ENCODE measurements around the gene PCDHA2. TPM values are rescaled to one million over a fixed set of nuclear protein-coding genes. Genes with fewer than 3 reads are reported as not detected.

PCDHA2 gene
- total RNA-seq, 2 experiments from 2014 or later: not detected

Other genes with a start within 250 kb of the PCDHA2 start
- gene EIF4EBP3, start 247.2 kb upstream of the PCDHA2 start, total RNA-seq: 10 to 100 TPM; 15.7 to 16.6 TPM
- 10 to 100 TPM; 46.0 to 46.7 TPM for gene SRA1, start 237.4 kb upstream of the PCDHA2 start, total RNA-seq
- 10 to 100 TPM; 16.3 to 16.8 TPM for gene APBB3, start 230.3 kb upstream of the PCDHA2 start, total RNA-seq
- gene SLC35A4, start 230.0 kb upstream of the PCDHA2 start, total RNA-seq: 10 to 100 TPM; 68.7 to 69.7 TPM
- under 1 TPM; 0.39 to 0.62 TPM for gene CD14, start 161.7 kb upstream of the PCDHA2 start, total RNA-seq
- gene TMCO6, start 155.4 kb upstream of the PCDHA2 start, total RNA-seq: 10 to 100 TPM; 33.7 to 33.8 TPM
- 10 to 100 TPM; 63.8 to 69.4 TPM for gene NDUFA2, start 147.2 kb upstream of the PCDHA2 start, total RNA-seq
- 100 to 1,000 TPM; 103 to 104 TPM for gene IK, start 147.0 kb upstream of the PCDHA2 start, total RNA-seq
- 10 to 100 TPM; 30.4 to 32.1 TPM for gene WDR55, start 129.9 kb upstream of the PCDHA2 start, total RNA-seq
- gene DND1, start 121.3 kb upstream of the PCDHA2 start, total RNA-seq: 1 to 10 TPM; 2.3 to 2.5 TPM
- gene HARS1, start 103.5 kb upstream of the PCDHA2 start, total RNA-seq: 10 to 100 TPM; 91.1 to 91.7 TPM
- 10 to 100 TPM; 26.9 to 28.9 TPM for gene HARS2, start 103.4 kb upstream of the PCDHA2 start, total RNA-seq
- 10 to 100 TPM; 51.4 to 53.4 TPM for gene ZMAT2, start 94.4 kb upstream of the PCDHA2 start, total RNA-seq
- gene PCDHA1, start 8.7 kb upstream of the PCDHA2 start, total RNA-seq: not detected
- not detected for gene PCDHA3, start 6.2 kb downstream of the PCDHA2 start, total RNA-seq
- gene PCDHA4, start 12.2 kb downstream of the PCDHA2 start, total RNA-seq: not detected
- not detected for gene PCDHA5, start 26.8 kb downstream of the PCDHA2 start, total RNA-seq
- not detected for gene PCDHA6, start 33.1 kb downstream of the PCDHA2 start, total RNA-seq
- not detected for gene PCDHA7, start 39.4 kb downstream of the PCDHA2 start, total RNA-seq
- not detected for gene PCDHA8, start 46.3 kb downstream of the PCDHA2 start, total RNA-seq
- not detected for gene PCDHA9, start 53.5 kb downstream of the PCDHA2 start, total RNA-seq
- not detected for gene PCDHA10, start 61.0 kb downstream of the PCDHA2 start, total RNA-seq
- not detected for gene PCDHA11, start 74.1 kb downstream of the PCDHA2 start, total RNA-seq
- not detected for gene PCDHA12, start 80.5 kb downstream of the PCDHA2 start, total RNA-seq
- gene PCDHA13, start 87.3 kb downstream of the PCDHA2 start, total RNA-seq: not detected
- gene PCDHAC1, start 131.4 kb downstream of the PCDHA2 start, total RNA-seq: not detected
- gene PCDHAC2, start 171.6 kb downstream of the PCDHA2 start, total RNA-seq: not detected

All from activated CD4-positive, alpha-beta memory T cell treated with anti-CD3 and anti-CD28 coated beads for 36 hours (primary cell).